Stomach (tissue), 9 donors: ENCODE data around the gene TMIGD2. TPM values are rescaled to one million over a fixed set of nuclear protein-coding genes. Genes with fewer than 3 reads are reported as not detected.

Experiments
- DNase-seq, 2 donors: peaks; one replicate each; pipeline versions ENCODE4 v3.0.0 to v3.0.0-alpha.2; 2013 to 2019
- H3K27ac ChIP-seq, 5 donors: fragments of 200-600 bp in 4 of 5; sonication (generic) in 4 of 5; one replicate each; pipeline ENCODE4 v1.5.1; 2013 to 2019; ENCODE audit warnings: mild to moderate bottlenecking in 1 of 5, moderate library complexity in 1 of 5
- H3K27me3 ChIP-seq, 3 donors: fragments of 200-600 bp; sonication (generic); one replicate each; pipeline ENCODE4 v1.5.1; 2017 to 2019; ENCODE audit warnings: mixed run types in 1 of 3
- H3K36me3 ChIP-seq, 4 donors: fragments of 200-600 bp; sonication (generic); 1 replicate in 3 of 4; 2 replicates in 1 of 4; pipeline ENCODE4 v1.5.1; 2016 to 2019
- H3K4me1 ChIP-seq, 4 donors: fragments of 200-600 bp; sonication (generic); one replicate each; pipeline ENCODE4 v1.5.1; 2016 to 2019
- H3K4me3 ChIP-seq, 4 donors: fragments of 200-600 bp; sonication (generic) in 3 of 4; one replicate each; pipeline ENCODE4 v1.5.1; 2016 to 2019; ENCODE audit warnings: mild to moderate bottlenecking in 1 of 4
- H3K9me3 ChIP-seq, 4 donors: fragments of 200-600 bp; sonication (generic); one replicate each; pipeline ENCODE4 v1.5.1; 2016 to 2019
- EP300 ChIP-seq: sonication (generic); formaldehyde crosslinking; IDR thresholded peaks from one replicate; pipeline ENCODE4 v1.6.1; 2017; ENCODE audit warnings: antibody characterized with exemption
- POLR2A ChIP-seq, 4 donors: fragments of 450-650 bp; IDR thresholded peaks; one replicate each; pipeline ENCODE4 v1.6.1; 2016; ENCODE audit warnings: antibody characterized with exemption in 4 of 4, control low read depth in 2 of 4, mild to moderate bottlenecking in 1 of 4, moderate library complexity in 1 of 4
- POLR2AphosphoS5 ChIP-seq, 3 donors: sonication (generic); formaldehyde crosslinking; IDR thresholded peaks; one replicate each; pipeline ENCODE4 v1.6.1; 2016; ENCODE audit warnings: antibody characterized with exemption in 3 of 3
- WGBS, 5 donors: extraction: QIAGEN DNeasy Blood & Tissue Kit in 3 of 5; methylation state at CpG; one replicate each; pipeline versions ENCODE4 v1.1.5 to v1.1.7; 2013 to 2018; 5-methylcytosine and 5-hydroxymethylcytosine counted together
- intact Hi-C: fragments of 100-400 bp; cut with DNase I; formaldehyde crosslinking; loops from one replicate; pipeline ENCODE4 v1.15.1; 2023; ENCODE audit warnings: low total_unique reads
- polyA plus RNA-seq, 3 donors: library from polyadenylated mRNA; stranded (reverse); fragments of 200-250 nt; gene quantifications; one replicate each; pipeline ENCODE4 v1.2.3, GENCODE V29; 2013
- total RNA-seq, 5 donors: library from RNA; depleted of rRNA; stranded (reverse); fragments of >200 nt; gene quantifications; one replicate each; pipeline versions ENCODE4 v1.1.0 to v1.2.3, GENCODE V29; 2014 to 2016
- TF ChIP-seq, protein P1 (sequence below), 7 experiments: fragments of 450-650 bp in 4 of 7; fragments of 200-600 bp in 3 of 7; sonication (generic) in 3 of 7; IDR thresholded peaks; one replicate each; pipeline ENCODE4 v1.5.1; 2016 to 2019; ENCODE audit warnings: antibody characterized with exemption in 7 of 7, control low read depth in 2 of 7, mild to moderate bottlenecking in 1 of 7
- donor health status: healthy with polysubstance abuse.
- donor health status: Bipolar disorder and iron deficiency.
- donor health status: healthy.

Gene TMIGD2
- total and polyA plus RNA-seq, 8 donors, result 0.55 to 1.1 TPM; not detected in 6

DNA sequence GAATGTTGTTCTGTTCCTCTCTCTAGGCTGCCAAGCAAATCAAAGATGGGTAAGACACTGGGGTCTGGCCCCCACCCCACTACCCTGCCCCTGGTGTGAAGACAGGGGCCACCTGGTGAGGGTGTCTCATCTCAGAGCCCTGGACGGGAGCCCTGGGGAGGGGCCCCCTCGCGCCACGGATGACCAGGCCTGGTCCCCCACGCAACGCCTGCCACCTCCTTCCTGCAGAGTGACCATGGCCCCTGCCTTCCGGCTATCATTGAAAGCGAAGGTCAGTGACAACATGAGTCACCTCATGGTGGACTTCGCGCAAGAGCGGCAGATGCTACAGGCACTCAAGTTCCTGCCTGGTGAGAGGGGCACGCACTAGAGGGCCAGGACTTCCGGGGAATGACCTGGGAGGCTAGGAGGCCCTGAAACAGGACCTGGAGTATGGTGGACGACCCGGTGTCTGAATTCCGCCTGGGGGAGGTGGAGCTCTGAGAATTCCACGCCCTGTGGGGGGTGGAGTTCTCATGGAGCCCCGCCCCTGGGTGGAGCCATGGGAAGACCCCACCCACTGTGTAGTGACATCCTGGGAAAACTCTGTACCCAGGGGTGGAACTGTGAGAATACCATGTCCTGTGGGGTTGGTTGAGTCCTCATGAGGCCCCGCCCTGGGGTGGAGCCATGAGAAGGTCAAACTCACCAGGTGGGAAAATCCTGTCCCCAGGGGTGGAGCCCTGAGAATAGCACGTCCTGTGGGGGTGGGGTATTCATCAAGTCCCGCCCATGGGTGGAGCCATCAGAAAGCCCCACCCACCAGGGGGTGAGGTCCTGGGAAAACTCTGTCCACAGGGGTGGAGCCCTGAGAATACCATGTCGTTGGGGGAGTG, 8.3 kb upstream of the TMIGD2 start:
- WGBS, 5 donors, result 87 to 90% (median 89%) methylated on average over 20 to 22 of the region's 22 CpGs
- no peak overlapping the region for H3K27ac ChIP-seq
- no peak for TF ChIP-seq POLR2A (IDR thresholded peaks at IDR 0.05)
- no peak for TF ChIP-seq POLR2AphosphoS5 (IDR thresholded peaks at IDR 0.05)
- no peak for TF ChIP-seq EP300
- TF ChIP-seq, protein P1, sequence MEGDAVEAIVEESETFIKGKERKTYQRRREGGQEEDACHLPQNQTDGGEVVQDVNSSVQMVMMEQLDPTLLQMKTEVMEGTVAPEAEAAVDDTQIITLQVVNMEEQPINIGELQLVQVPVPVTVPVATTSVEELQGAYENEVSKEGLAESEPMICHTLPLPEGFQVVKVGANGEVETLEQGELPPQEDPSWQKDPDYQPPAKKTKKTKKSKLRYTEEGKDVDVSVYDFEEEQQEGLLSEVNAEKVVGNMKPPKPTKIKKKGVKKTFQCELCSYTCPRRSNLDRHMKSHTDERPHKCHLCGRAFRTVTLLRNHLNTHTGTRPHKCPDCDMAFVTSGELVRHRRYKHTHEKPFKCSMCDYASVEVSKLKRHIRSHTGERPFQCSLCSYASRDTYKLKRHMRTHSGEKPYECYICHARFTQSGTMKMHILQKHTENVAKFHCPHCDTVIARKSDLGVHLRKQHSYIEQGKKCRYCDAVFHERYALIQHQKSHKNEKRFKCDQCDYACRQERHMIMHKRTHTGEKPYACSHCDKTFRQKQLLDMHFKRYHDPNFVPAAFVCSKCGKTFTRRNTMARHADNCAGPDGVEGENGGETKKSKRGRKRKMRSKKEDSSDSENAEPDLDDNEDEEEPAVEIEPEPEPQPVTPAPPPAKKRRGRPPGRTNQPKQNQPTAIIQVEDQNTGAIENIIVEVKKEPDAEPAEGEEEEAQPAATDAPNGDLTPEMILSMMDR (IDR thresholded peaks at IDR 0.05), result no peak
- H3K4me3 ChIP-seq, result no peak overlapping the region
- peaks cover 0 to 9% (median 0%) of the 10 kb centered on the region in 4 donors for H3K4me1 ChIP-seq
- intact Hi-C loops, result no loop called here
- H3K9me3 ChIP-seq, result no peaks in the 10 kb centered on the region
- peaks cover 0 to 15% (median under 1%) of the 10 kb centered on the region in 3 donors for H3K27me3 ChIP-seq
- no peak for DNase-seq
- no peaks in the 10 kb centered on the region for H3K36me3 ChIP-seq

DNA sequence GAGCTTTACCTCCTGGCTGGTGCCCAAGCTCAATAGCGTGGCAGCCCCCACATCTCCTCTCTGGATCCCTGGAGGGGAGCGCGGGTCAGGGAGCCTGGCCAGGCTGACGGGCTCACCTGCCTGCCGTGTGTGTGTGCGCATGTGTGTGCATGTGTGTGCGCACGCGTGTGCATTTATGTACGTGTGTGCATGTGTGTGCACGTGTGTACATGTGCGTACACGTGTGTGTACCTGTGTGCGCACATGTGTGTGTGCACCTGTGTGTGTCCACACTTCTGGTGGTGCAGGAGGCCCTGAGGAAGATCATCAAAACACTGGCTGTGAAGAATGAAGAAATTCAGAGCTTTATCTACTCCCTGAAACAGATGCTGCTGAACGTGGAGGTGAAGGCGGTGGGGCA, 3.5 kb upstream of the TMIGD2 start:
- Histone ChIP-seq H3K9me3 (no peaks in the 10 kb centered on the region), H3K27me3 (peaks cover 9 to 50% (median 18%) of the 10 kb centered on the region in 3 donors), H3K4me1 (peaks cover 0 to 10% (median 8%) of the 10 kb centered on the region in 4 donors), H3K36me3 (no peaks in the 10 kb centered on the region), H3K4me3 (no peak overlapping the region), H3K27ac (no peak overlapping the region)
- intact Hi-C loops, result no loop called here
- no peak for DNase-seq
- WGBS, 5 donors, result 81 to 83% (median 82%) methylated on average over 12 to 16 of the region's 16 CpGs
- no peak for TF ChIP-seq POLR2AphosphoS5 (IDR thresholded peaks at IDR 0.05)
- TF ChIP-seq, protein P1 (IDR thresholded peaks at IDR 0.05), result no peak
- TF ChIP-seq POLR2A (IDR thresholded peaks at IDR 0.05), result no peak
- TF ChIP-seq EP300, result no peak

DNA sequence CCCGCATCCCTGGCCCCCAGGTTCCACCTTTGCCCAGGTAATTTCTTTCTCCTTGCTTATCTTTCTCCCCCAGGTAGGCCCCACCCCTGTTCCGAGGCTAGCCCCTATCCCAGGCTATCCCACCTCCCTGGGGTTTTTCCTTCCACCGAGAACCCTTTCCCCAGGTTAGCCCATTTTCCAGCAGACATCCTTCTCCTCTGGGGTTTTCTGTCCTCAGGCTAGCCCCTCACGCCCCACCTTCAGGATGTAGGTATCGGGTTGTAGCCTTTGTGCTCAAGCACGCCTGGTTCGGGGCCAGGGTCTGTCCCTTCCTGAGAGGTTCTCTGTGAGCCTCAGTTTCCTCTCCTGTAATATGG, 3.0 kb upstream of the TMIGD2 start:
- DNase-seq, result no peak
- no peaks in the 10 kb centered on the region for H3K9me3 ChIP-seq
- peaks cover 9 to 50% (median 18%) of the 10 kb centered on the region in 3 donors for H3K27me3 ChIP-seq
- intact Hi-C loops, result no loop called here
- WGBS, 5 donors, result 67 to 74% (median 69%) methylated on average over 6 to 7 of the region's 7 CpGs
- H3K36me3 ChIP-seq, result no peaks in the 10 kb centered on the region
- TF ChIP-seq POLR2A (IDR thresholded peaks at IDR 0.05) (no peak), POLR2AphosphoS5 (IDR thresholded peaks at IDR 0.05) (no peak), EP300 (no peak)
- TF ChIP-seq, protein P1 (IDR thresholded peaks at IDR 0.05), result no peak
- H3K27ac ChIP-seq, result no peak overlapping the region
- no peak overlapping the region for H3K4me3 ChIP-seq
- H3K4me1 ChIP-seq, result peaks cover 0 to 10% (median 8%) of the 10 kb centered on the region in 4 donors

DNA sequence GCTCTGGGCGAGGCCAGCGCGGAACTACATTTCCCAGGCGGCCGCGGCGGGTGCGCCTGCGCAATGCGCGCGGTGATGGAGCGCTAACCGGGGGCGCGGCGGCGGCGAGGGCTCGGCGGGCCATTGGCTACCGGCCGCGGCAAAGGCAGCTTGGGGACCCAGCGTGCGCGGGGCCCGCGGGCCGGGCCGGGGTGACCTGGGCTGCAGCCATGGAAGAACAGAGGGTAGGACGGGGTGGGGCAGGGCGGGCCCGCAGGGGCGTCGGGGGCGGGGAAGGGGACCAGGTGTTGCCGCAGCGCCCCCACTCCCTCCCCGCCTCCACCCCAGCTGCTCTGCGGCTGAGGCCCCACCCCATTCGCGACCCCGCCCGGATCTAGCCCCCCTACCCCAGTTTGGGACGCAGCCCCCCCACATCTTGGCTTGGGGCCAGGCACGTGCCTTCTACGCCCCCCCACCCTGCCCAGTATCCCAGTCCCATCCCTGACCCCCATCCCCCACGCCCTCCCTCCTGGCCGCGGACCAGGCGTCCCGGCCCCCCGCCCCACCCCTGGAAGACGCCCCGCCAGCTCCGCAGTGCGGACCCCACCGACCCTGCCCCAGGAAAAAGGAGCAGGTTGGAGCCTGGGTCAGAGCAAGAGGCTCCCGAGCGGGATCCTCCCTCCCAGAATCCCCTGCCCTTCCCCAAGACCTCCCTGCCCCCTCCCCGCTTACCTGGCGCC, 2.5 kb upstream of the TMIGD2 start, which contains the start of gene FSD1:
FSD1 (plus strand) TSS at position 61 of the 719 bp plus-strand sequence; CDS start at position 210, 149 bp downstream.
- Histone ChIP-seq H3K36me3 (no peaks in the 10 kb centered on the region), H3K4me1 (peaks cover 0 to 10% (median 8%) of the 10 kb centered on the region in 4 donors), H3K27ac (no peak within 1 kb of the TSS), H3K27me3 (peaks cover 9 to 50% (median 18%) of the 10 kb centered on the region in 3 donors), H3K4me3 (peak within 1 kb of the TSS; percentile 24 to 44 (median 32)), H3K9me3 (no peaks in the 10 kb centered on the region)
- intact Hi-C loops, result no loop called here
- TF ChIP-seq POLR2AphosphoS5 (IDR thresholded peaks at IDR 0.05), result no peak
- no peak for TF ChIP-seq EP300
- no peak for TF ChIP-seq POLR2A (IDR thresholded peaks at IDR 0.05)
- TF ChIP-seq, protein P1 (IDR thresholded peaks at IDR 0.05), result no peak
- peak in 1 of 2 donors; percentile 78 for DNase-seq
- 3 to 7% (median 6%) methylated on average over 33 to 63 of the region's 63 CpGs for WGBS, 5 donors
